ENCODE measurements around the gene MAP4K4.

DNA sequence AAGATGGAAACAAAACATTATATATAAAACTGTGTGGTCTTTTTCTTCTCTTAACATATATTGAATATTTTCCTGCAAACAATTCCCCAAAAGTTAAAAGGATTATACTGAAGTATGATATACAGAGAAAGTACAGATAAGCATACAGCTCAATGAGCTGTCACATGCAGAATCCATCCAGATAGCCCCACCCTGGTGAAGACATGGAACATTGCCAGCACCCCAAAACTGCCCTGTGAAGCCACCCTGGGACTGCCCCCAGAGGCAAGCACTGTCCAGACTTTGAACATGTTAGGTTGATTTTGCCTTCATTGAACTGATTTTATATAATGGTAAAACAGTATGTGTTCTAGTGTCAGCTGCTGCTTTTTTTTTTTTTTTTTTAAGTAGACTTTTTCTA is 182.0 kb downstream of the MAP4K4 start:
- TF ChIP-seq CTCF (conservative IDR thresholded peaks at IDR 0.05; ENCODE audit: low read length) = no peak
- TF ChIP-seq EZH2phosphoT487 (IDR thresholded peaks at IDR 0.05; ENCODE audit: borderline replicate concordance) = no peak
